GM18907 (cell line): ENCODE data around the gene APOA4.
A peak's percentile ranks its signal among the peaks of the same experiment; 100 is the strongest.

Experiments used
- ATAC-seq: cut with Tn5 transposase; IDR thresholded peaks from one replicate; pipeline ENCODE4 v1.9.1; 2021; ENCODE audit warnings: mild to moderate bottlenecking, moderate library complexity; ENCODE audit not compliant: unreplicated experiment

The APOA4 gene

GRCh38 chr11:116786326-116786725 is 36.8 kb downstream of the APOA4 start:
- ATAC-seq: no peak

GRCh38 chr11:116782728-116783127 is 40.4 kb downstream of the APOA4 start:
- no peak for ATAC-seq

GRCh38 chr11:116778556-116778955 is 44.5 kb downstream of the APOA4 start:
- ATAC-seq: no peak

GRCh38 chr11:116777056-116777455 is 46.0 kb downstream of the APOA4 start:
- no peak for ATAC-seq

- ATAC-seq: no peak
Measured at GRCh38 chr11:116776522-116776984, 46.6 kb downstream of the APOA4 start.

GRCh38 chr11:116775975-116776374 is 47.1 kb downstream of the APOA4 start:
- no peak for ATAC-seq

GRCh38 chr11:116774661-116775060 is 48.4 kb downstream of the APOA4 start:
- no peak for ATAC-seq

GRCh38 chr11:116773203-116774097 is 49.7 kb downstream of the APOA4 start:
- peak; percentile 48 for ATAC-seq

- peak; percentile 88 for ATAC-seq
Measured at GRCh38 chr11:116772443-116773202, 50.5 kb downstream of the APOA4 start, which contains the start of gene BUD13. TSS of gene BUD13 (minus strand) at chr11:116772987. CDS start at chr11:116772964, 23 bp downstream.

GRCh38 chr11:116771935-116772334 is 51.2 kb downstream of the APOA4 start:
- no peak for ATAC-seq
